ENCODE measurements around the gene TMEM120B.
A peak's percentile ranks its signal among the peaks of the same experiment; 100 is the strongest.
"Not testable (repeated sequence)": the region's sequence is repeated elsewhere in the genome, so short reads cannot be mapped to it uniquely, and the experiment has no call there.

The TMEM120B gene

DNA sequence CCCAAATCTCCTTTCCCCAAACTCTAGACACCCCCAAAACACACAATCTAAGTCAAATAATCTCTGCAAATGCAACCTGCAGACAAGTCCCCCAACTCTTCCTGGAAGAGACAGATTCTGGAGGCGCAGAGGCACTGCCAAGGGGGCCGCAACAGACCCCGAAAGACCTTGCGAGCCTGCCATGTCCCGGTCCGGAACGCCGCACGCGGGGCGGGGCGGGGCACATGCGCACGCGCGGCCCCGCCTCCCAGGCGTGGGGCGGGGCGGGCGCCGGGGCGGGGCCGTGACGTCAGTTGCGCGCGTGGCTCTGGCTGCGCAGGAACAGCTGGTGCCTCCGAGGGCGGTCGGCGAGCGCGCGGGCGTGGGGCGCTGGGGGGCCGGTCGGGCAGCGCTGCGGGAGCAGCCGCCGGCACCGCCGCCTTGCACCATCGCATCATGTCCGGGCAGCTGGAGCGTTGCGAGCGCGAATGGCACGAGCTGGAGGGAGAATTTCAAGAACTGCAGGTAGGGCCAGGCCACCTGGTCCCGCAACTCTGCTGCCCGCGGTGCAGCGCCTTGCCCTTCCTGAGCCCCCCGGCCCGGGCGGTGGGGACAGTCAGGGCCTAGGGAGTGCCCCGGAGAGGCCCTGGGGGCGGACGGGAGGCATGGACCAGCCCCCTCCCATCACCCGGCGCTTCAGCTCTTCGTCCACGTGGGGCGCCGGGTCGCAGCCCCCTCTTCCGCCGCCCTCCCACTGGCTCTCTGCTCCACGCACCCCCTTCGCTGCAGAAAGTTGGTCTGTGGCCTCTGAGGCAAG is at the start of gene TMEM120B:
TMEM120B (plus strand) TSS at position 292 of the 796 bp plus-strand sequence; CDS start at position 436, 144 bp downstream.
- peak; percentile 83 to 89 for DNase-seq

DNA sequence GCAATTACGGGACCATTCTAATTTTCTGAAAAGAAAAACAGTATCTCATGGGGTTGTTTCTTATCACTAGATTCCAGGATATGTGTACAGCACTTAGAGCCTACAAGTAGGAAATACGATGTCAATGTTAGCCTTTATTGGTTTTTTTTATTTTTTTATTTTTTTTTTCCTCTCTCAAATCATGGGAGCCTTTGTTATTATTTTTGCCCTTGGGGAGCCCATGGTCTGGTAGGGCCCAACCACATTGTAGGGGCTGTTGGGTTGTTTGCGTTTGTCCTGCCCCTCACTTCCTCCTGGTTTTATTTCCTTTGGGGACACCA is 49.0 kb upstream of the TMEM120B start:
- DNase-seq = no peak

DNA sequence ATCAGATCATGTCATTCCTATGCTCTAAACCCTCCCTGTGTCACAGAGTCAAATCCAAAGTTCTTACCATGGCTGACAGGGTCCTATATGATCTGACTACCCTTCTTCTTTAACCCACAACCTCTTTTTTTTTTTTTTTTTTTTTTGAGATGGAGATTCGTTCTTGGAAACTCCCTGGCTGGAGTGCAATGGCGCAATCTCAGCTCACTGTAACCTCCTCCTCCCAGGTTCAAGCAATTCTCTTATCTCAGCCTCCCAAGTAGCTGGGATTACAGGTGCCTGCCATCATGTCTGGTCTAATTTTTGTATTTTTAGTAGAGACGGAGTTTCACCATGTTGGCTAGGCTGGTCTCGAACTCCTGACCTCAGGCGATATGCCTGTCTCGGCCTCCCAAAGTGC is 45.7 kb upstream of the TMEM120B start:
- DNase-seq = not testable (repeated sequence)

DNA sequence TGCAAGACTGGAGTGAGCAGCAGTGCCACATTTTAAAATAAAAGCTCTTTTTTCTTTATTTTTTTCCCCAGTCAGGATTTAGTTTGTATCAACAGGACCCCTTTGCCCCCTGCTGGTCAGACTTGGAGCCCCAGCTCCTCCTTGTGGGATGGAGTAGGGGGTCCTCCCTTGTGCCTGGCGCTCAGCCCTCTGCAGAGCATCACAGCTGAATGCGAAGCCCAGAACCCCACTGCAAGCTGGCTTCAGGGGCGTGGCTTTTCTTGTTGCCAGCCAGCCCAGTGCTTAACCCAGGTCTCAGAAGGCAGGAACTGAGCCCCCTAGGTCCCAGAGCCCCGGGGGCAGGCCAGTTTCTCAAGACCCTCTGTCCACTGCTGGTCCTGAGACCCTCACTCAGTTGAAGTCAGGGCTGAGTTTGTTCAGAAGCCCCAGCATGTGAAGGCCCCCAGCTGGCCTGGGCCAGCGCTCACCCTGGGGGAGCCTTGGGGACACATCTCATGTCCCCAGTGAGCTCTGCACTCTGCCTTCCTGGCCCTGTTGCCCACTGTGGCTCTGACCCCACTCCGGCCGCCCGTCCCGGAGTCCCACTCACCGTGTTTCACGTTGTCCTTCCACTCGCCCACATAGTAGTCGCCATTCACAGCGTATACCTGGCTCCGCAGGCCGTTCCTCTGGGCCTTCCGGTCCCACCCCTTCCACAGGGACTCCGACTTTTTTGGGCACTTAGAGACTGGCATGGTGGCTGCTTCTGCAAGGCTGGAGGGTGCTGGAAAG is 43.6 kb upstream of the TMEM120B start:
- DNase-seq = peak; percentile 62 to 68

DNA sequence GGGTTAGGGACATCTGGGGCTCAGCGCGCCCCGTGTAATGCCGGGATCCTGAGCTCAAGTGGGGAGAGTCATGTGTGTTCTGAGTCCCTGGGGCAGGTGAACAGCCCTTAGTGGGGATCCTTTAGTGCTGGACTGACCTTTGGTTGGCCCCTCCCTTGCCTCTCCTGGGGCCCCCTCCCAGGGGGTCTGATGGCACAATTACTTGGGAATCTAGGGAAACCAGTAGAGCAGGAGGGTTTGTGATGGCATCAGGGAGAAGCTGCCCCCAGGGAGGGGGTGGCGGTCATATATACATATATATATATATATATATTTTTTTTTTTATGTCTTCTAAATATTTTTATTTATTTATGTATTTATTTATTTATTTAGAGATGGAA is 43.0 kb upstream of the TMEM120B start, which contains the start of gene MORN3:
MORN3 (minus strand) TSS at position 134 of the 380 bp plus-strand sequence. CDS start 171 bp downstream, outside the sequence.
- DNase-seq = no peak

DNA sequence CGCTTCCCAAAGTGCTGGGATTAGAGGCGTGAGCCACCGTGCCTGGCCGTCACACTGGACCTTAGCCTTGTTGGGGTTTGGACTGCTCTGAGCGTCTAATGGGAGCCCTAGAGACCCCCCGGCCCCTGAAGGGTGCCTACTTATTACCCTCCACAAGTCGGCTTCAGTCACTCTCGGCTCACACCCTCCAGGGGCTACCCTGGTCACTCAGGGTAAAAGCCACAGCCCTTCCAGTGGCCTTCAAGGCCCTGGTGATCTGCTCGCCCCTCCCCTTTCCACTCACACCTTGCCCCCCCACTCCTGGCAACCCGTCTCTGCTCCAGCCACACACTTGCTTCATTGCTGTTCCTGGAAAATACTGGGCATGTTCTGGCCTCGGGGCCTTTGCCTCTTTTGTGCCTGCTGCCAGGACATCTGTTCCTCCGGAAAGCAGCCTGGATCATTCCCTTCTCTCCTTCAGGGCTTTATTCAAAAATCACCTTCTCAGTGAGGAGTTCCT is 39.5 kb upstream of the TMEM120B start:
- DNase-seq = no peak

DNA sequence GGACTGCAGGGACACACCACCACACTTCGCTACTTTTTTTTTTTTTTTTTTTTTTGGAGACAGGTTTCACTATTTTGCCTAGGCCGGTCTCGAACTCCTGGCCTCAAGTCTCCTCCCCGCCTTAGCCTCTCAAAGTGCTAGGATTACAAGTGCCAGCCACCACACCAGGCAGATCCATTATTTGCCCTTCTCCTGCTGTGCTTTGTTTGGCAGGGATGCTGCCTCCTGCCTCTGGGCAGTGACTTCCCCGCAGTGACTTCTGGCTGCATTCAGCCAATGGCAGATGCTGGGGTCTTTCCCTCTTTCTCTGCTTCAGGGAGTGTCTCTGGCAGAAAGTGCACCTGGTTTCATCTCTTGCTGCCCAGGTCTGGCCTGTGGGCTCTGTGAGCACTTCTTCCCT is 36.4 kb upstream of the TMEM120B start:
- no peak for DNase-seq

DNA sequence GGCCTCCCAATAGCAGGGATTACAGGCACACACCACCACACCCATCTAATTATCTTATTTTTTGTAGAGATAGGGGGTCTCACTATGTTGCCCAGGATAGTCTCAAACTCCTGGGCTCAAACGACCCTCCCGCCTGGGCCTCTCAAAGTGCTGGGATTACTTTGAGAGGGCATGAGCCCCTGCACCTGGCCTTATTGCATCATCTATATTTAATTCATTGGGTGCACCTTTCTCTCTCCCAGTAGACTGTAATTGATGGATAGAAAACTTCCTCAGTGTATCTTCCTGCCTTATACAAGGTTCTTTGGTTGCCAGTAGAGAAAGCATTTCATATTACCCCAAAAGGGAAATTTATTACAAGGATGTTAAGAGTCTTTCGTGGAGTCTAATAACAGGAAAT is 34.2 kb upstream of the TMEM120B start:
- DNase-seq = no peak

DNA sequence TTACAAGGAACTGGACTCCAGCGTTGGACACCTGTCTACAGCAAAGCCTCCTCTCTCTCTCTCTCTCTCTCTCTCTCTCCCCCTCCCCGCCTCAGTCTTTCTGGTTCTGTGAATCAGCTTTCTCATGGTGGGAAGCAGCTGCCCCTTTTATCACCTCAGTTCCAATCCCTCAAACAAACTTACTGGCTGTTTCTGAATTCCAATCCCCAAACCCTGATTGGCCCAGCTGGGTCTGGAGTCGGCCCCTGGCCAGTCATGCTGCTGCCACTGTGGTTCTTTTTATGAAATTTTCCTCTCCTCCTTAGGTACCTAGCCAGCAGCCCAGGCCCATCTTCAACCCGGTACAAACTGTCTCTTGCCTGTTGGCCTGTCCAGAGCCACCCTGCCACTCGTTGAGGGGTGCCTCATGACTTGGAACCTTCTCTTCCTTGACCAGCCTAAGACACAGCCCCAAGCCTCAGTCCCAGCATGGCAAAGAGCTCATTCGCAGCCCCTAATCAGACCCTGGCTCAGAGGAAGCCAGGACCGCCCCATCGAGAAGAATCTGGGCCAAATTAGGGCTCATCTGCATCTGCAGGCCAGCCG is 33.7 kb upstream of the TMEM120B start:
- no peak for DNase-seq

DNA sequence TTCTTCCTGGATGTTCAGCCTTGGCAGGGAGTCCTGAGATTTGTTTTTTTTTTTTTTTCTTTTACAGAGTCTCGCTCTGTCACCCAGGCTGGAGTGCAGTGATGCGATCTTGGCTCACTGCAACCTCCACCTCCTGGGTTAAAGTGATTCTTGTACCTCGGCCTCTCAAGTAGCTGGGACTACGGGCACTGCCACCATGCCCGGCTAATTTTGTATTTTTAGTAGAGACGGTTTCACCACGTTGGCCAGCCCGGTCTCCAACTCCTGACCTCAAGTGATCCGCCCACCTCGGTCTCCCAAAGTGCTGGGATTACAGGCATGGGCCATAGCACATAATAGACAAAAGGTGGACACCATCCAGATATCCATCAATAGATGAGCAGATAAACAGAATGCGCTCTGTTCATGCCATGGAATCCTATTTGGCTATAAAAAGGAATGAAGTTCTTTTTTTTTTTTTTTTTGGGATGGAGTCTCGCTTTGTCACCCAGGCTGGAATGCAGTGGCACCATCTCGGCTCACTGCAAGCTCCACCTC is 32.8 kb upstream of the TMEM120B start:
- DNase-seq = not testable (repeated sequence)

DNA sequence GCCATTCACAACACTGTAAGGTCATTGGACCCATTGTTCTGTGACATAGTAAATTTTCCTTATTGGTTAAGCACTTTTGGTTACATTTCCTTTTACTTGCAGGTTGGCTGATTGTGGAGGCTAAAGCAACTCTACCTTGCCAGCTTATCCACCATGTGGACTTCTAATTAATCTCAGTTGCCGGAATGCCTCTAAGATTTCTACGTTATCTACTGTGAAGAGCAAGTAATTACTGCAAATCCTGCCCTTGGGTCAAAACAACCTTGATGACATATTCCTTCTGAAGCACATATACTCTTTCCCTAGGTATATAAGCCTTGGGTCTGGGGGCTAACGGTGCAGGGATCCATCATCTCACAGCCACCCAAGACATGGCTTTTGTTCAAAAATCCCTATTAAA is 23.6 kb upstream of the TMEM120B start:
- no peak for DNase-seq

DNA sequence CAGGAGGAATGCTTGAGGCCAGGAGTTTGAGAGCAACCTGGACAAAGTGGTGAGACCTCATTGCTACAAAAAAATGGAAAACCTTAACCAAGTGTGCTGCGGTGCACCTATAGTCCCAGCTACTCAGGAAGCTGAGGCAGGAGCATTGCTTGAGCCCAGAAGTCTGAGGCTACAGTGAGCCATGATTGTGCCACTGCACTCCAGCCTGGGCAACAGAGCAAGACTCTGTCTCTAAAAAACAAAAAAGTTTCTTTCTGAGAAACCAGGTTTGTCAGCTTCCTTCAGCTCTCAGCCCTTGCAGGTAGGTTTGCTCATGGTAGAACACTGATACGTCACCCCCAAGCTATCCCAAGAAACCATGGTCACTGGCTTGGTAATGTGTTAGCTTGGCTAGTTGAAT is 23.1 kb upstream of the TMEM120B start:
- DNase-seq = no peak

DNA sequence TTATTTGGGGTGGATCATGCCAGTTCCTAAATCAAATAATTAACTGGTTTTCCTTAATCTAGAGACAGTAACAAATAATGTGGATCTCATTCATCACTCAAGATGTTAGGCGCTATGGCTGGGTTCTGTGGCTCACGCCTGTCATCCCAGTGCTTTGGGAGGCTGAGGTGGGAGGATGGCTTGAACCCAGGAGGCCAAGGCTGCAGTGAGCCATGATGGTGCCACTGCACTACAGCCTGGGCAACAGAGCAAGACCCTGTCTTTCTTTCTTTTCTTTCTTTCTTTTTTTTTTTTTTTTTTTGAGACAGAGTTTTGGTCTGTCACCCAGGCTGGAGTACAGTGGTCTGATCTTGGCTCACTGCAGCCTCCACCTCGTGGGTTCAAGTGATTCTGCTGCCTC is 19.8 kb upstream of the TMEM120B start:
- not testable (repeated sequence) for DNase-seq

DNA sequence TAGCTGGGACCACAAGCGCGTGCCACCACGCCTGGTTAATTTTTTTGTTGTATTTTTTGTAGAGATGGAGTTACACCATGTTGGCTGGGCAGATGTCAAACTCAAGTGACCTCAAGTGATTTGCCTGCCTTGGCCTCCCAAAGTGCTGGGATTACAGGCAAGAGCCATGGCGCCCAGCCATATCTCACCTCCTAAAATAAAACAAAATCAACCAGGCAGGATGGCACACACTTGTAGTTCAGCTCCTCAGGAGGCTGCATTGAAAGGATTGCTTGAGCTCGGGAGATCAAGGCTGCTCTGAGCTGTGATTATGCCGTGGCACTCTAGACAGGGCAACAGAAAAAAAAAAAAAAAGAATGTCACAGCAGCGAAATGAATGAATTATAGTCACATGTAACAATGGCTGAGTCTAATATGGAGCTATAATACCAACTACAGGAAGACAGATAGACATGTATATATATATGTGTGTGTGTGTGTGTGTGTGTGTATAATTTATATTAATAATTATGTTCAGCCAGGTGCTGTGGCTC is 19.3 kb upstream of the TMEM120B start:
- DNase-seq = no peak

DNA sequence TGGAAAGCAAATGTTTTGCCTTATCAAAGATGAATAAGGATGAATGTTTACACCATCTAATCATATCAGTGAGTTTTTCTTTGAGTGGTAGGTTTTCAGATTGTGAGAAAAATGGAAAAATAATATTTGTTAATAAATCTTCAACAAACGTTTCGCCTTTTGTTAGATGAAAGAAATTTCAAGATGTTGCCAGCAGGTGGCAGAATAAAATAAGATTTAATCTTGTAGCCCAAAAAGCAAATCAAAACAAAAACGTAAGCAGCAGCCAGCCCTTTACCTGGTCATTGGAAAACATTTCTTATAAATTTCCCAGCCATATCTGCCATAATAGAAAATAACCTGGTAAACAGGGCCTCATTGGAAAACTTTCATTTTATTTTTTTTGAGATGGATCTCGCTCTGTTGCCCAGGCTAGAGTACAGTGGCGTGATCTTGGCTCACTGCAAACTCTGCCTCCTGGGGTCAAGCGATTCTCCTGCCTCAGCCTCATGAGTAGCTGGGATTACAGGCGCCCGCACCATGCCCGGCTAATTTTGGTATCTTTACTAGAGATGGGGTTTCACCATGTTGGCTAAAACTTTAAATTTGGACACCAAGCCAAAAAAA is 15.4 kb upstream of the TMEM120B start:
- peak in 1 of 2 donors; percentile 80 for DNase-seq

DNA sequence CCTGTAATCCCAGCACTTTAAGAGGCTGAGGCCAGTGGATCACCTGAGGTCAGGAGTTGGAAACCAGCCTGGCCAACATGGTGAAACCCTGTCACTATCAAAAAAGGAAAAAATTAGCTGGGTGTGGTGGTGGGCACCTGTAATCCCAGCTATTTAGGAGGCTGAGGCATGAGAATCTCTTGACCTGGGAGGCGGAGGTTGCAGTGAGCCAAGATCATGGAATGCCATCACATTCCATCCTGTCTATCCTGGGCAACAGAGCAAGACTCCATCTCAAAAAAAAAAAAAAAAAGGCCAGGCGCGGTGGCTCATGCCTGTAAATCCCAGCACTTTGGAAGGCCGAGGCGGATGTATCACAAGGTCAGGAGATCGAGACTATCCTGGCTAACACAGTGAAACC is 14.7 kb upstream of the TMEM120B start:
- DNase-seq = not testable (repeated sequence)

DNA sequence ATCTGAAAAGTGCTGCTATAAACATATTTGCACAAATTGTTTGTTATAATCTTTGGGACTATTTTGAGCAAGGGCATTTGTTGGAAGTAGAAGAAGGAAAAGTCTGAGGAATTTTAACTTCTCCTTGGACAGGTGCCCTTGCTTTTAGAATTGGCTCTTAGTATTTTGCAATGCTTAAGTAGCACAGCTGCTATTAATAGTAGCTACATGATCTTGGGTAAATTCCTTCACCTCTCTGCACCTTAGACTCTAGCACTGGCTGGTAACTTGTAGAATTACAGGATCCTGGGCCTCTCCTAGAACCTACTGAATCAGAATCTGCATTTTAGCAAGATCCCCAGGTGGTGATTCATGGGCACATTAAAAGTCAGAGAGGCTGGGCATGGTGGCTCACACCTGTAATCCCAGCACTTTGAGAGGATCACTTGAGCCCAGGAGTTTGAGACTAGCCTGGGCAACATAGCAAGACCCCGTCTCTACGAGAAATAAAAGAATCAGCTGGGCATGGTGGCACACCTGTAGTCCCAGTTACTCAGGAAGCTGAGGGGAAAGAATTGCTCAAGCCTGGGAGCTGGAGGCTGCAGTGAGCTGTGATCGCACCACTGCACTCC is 10.8 kb upstream of the TMEM120B start:
- no peak for DNase-seq

DNA sequence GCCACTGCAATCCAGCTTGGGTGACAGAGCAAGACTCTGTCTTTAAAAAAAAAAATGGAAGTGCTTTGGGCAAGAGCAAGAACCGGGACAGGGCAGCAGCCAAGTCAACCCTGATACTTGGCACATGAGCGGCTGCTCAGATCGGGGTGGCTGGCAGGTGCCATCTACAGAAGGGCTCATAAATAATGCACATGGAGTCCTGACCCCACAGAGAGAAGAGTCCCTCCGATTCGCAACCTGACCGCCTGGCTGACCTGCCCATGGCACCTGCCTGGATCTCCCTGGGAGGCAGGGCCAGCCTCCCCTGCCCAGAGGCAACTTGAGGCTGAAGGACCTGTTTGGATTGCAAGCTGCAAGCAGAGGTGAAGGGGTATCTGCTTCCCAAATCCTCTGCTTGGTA is 9.6 kb upstream of the TMEM120B start:
- DNase-seq = no peak

DNA sequence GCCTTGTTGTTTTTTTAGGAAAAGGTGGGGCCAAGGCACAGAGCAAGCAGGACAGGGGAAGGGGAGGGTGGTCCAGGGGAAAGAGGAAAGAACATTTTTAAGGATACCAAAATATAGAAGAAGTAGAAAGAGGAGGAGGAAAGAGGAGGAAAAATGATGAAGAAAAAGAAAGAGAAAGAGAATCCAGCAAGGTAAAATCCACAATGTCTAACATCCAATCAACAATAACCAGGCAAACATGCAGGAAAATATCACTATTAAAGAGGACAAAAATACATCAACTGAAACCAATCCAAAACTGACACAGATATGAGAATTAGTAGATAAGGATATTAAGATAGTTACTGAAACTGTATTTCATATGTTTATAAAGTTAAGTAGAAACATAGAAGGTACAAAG is 7.0 kb upstream of the TMEM120B start:
- no peak for DNase-seq

DNA sequence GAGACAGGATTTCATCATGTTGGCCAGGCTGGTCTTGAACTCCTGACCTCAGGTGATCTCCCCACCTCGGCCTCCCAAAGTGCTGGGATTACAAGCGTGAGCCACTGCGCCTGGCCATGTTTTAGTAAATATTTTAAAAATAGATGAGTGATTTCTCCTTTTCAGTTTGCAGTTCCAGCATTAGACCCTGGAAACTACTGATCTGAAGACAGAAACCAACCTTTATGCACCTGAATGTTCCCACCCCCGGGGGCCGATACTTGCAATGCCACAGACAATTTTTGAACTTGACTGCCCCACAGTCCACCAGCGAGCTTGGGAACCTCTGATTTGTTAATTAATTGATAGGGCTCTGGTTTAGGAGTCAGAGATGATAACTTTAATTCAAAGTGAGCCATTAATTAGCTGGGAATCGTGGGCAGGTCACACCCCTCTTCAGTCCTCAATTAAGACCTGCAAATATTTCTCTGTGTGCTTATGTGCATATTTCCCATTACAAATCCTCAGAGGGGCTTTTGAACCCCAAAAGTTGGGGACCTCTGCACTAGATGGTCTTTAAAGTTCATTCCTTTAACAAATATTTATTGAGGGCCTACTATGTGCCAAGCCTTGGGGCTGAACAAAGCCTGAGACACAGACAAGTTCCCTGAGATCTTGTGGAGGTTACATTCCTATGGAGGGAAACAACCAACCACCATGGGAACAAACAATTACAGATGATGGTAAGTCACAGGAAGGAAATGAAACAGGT is 4.1 kb upstream of the TMEM120B start:
- no peak for DNase-seq

DNA sequence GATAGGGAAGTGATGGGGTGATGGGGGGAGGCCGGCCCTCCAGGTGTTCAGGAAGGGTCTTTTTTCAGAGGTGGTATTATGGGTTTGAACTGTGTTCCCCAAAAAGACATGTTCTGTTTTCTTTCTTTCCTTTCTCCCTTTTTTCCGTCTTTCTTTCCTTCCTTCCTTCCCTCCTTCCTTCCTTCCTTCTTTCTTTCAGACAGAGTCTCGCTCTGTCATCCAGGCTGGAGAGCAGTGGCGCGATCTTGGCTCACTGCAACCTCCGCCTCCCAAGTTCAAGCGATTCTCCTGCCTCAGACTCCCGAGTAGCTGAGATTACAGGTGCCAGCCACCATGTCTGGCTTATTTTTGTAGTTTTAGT is 3.5 kb upstream of the TMEM120B start:
- not testable (repeated sequence) for DNase-seq

Data from CD4-positive, alpha-beta T cell treated with Interleukin-4 for 1 hour (primary cell).